Common myeloid progenitor, CD34-positive (primary cell): ENCODE results near the gene ASIC2.

ENCODE experiments used
- CTCF ChIA-PET: fragments of 350-600 bp; sonication (Branson Sonifier 250); formaldehyde crosslinking; loops from one replicate; lab custom pipeline; 2021; ENCODE audit warnings: antibody characterized with exemption; lab: Charles Lee
- POLR2A ChIA-PET: fragments of 350-600 bp; sonication (Branson Sonifier 250); formaldehyde crosslinking; loops from one replicate; lab custom pipeline; 2021; ENCODE audit warnings: antibody characterized with exemption; lab: Charles Lee
- DNase-seq, 3 donors: peaks; one replicate each; pipeline versions ENCODE4 v3.0.0 to v3.0.0-alpha.2; 2013
- H3K27ac ChIP-seq, 2 experiments: 1 replicate in 1 of 2; 2 replicates in 1 of 2; pipeline ENCODE4 v1.7.0; 2013; ENCODE audit warnings: inconsistent platforms in 2 of 2, low read length in 2 of 2, mild to moderate bottlenecking in 2 of 2, low read depth in 1 of 2, moderate library complexity in 1 of 2; ENCODE audit not compliant: severe bottlenecking in 2 of 2, insufficient read depth in 1 of 2, poor library complexity in 1 of 2
- H3K27me3 ChIP-seq, 5 experiments: replicated peaks in 2 of 5; 1 replicate in 3 of 5; 2 replicates in 2 of 5; pipeline versions ENCODE4 v1.6.1 to v1.7.0; 2013; ENCODE audit warnings: low read length in 4 of 5, mild to moderate bottlenecking in 2 of 5, moderate library complexity in 2 of 5, inconsistent platforms in 1 of 5; ENCODE audit not compliant: insufficient read depth in 5 of 5, control insufficient read depth in 4 of 5
- H3K36me3 ChIP-seq, 4 experiments: 1 replicate in 2 of 4; 2 replicates in 2 of 4; pipeline versions ENCODE4 v1.6.1 to v1.7.0; 2013; ENCODE audit warnings: low read length in 3 of 4, control low read depth in 1 of 4, mild to moderate bottlenecking in 1 of 4; ENCODE audit not compliant: control insufficient read depth in 4 of 4, insufficient read depth in 4 of 4
- H3K4me1 ChIP-seq, 4 experiments: 1 replicate in 3 of 4; 2 replicates in 1 of 4; pipeline versions ENCODE4 v1.6.1 to v1.7.1; 2013; ENCODE audit warnings: low read length in 3 of 4, mild to moderate bottlenecking in 3 of 4, control low read depth in 1 of 4, inconsistent platforms in 1 of 4, moderate library complexity in 1 of 4; ENCODE audit not compliant: control insufficient read depth in 4 of 4, insufficient read depth in 4 of 4; ENCODE audit errors: control extremely low read depth in 1 of 4
- H3K4me3 ChIP-seq, 7 experiments: 1 replicate in 4 of 7; 2 replicates in 3 of 7; pipeline versions ENCODE4 v1.5.1 to v1.7.0; 2013; ENCODE audit warnings: mild to moderate bottlenecking in 7 of 7, low read length in 6 of 7, moderate library complexity in 6 of 7, inconsistent platforms in 2 of 7, low read depth in 2 of 7, control low read depth in 1 of 7; ENCODE audit not compliant: insufficient read depth in 4 of 7, control insufficient read depth in 1 of 7; ENCODE audit errors: extremely low read depth in 1 of 7
- H3K9me3 ChIP-seq, 5 experiments: 1 replicate in 4 of 5; 2 replicates in 1 of 5; pipeline versions ENCODE4 v1.6.1 to v1.7.1; 2013; ENCODE audit warnings: low read length in 4 of 5, mild to moderate bottlenecking in 2 of 5, inconsistent platforms in 1 of 5, low read depth in 1 of 5, moderate library complexity in 1 of 5; ENCODE audit not compliant: control insufficient read depth in 4 of 5, insufficient read depth in 2 of 5; ENCODE audit errors: control extremely low read depth in 1 of 5
- WGBS: methylation state at CpG from one replicate; pipeline ENCODE4 v1.1.5; 2013; ENCODE audit not compliant: insufficient coverage; 5-methylcytosine and 5-hydroxymethylcytosine counted together

ASIC2 gene

DNA sequence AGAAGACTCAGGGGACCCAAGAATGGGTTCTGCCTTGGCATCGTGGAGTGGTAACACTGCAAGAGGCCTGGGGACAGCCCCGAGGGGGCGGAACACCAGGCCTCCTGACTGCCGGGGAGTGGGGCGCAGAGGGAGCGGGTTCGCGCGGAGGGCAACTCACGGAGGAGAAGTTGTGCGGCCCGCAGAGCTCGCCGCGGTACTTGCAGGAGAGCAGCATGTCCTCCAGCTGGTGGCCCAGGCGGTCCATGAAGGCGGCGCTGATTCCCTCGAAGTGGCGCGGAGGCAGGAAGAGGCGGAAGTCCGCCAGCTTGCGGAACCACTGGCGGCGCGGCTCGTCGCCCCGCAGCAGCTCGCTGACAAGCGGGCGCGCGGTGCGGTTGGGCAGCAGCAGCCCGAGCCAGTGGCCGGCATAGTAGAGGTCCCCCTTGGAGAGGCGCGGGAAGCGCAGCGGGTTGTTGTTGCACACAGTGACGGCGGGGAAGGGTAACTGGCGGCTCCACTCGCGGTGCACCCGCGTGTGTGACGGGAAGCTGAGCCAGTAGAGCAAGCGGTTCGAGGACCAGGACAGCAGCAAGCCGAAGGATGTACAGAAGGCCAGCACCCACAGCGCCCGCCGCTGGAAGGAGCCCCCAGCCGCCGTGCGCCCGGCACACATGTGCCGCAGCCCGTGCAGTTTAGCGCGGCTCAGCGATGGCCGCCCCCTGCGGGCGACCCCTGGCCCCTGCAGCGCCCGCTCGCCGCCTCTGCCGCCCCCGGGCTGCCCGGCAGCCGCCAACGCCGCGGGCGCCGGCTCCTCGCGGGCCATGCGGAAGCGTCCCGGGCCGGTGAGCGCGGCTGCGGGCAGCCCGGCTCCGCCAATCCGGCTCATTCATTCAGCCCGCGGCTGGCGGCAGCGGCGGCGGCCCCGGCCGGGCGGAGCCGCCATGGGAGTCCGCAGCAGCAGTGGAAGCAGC is 1.6 kb downstream of the ASIC2 start:
- Histone ChIP-seq H3K9me3 (no peaks in the 10 kb centered on the region), H3K36me3 (no peaks in the 10 kb centered on the region), H3K27ac (no peak overlapping the region), H3K4me3 (peak overlapping the region in 6 of 7 experiments; percentile 8 to 67 (median 48)), H3K27me3 (peaks cover 19 to 95% (median 41%) of the 10 kb centered on the region in 5 experiments), H3K4me1 (peaks cover 0 to 23% (median 11%) of the 10 kb centered on the region in 4 experiments)
- CTCF ChIA-PET = no interaction called here
- under 1% methylated on average over 95 of the region's 104 CpGs for WGBS
- DNase-seq = peak; percentile 22 to 67 (median 55)
- POLR2A ChIA-PET = interaction anchor here (0.6 kb wide), 1 partner anchor 535 kb away, joined by 4 read pairs; no protein-coding TSS in a partner anchor

DNA sequence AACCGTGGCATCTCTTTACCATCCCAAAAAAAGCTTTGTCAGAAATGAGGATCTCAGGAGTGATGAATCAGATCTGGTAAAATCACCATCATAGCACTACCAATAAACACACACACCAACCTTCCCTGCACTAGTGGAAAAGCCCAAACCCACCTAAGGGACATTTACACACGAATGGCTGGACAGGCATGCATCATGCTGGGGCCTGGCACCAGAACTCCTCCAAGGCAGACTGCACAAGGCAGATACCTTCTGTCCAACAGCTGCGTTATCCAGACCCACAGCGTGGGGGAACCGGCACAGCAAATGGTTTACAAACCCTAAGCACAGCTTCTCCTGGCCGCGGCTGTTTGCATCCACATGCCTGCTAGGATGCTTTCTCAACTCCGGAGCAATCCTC is 2.8 kb downstream of the ASIC2 start:
- CTCF ChIA-PET = no interaction called here
- no peaks in the 10 kb centered on the region for H3K9me3 ChIP-seq
- H3K36me3 ChIP-seq = no peaks in the 10 kb centered on the region
- no peak overlapping the region for H3K4me3 ChIP-seq
- peaks cover 19 to 87% (median 42%) of the 10 kb centered on the region in 5 experiments for H3K27me3 ChIP-seq
- peaks cover 0 to 23% (median 11%) of the 10 kb centered on the region in 4 experiments for H3K4me1 ChIP-seq
- DNase-seq = no peak
- no peak overlapping the region for H3K27ac ChIP-seq
- POLR2A ChIA-PET = no interaction called here
- WGBS = 84% methylated on average over 6 of the region's 8 CpGs

DNA sequence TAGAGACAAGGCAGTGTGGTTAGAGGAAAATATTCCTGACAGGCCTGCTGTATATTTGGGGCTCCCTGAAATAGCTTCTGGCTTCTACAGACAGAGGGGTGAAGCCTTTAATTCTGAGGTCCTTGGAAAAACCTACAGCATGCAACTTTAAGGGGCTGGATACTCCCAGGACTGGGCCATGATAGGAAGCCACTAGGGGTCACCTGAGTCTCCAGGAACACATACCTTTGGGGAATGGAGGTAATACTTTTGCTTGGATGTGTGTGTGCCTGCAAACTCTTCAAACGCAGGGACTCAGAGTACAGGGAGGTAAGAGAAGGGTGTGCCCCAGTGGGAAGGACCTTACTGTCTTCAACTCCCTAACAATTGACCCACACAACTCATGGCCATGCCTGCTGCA is 4.1 kb downstream of the ASIC2 start:
- peaks cover 0 to 23% (median 11%) of the 10 kb centered on the region in 4 experiments for H3K4me1 ChIP-seq
- no peak overlapping the region for H3K27ac ChIP-seq
- no peak overlapping the region for H3K4me3 ChIP-seq
- H3K9me3 ChIP-seq = no peaks in the 10 kb centered on the region
- ChIA-PET POLR2A (no interaction called here), CTCF (no interaction called here)
- H3K36me3 ChIP-seq = no peaks in the 10 kb centered on the region
- WGBS = no CpG with 5 or more reads among the region's 1 CpG
- DNase-seq = no peak
- peaks cover 12 to 76% (median 37%) of the 10 kb centered on the region in 5 experiments for H3K27me3 ChIP-seq

DNA sequence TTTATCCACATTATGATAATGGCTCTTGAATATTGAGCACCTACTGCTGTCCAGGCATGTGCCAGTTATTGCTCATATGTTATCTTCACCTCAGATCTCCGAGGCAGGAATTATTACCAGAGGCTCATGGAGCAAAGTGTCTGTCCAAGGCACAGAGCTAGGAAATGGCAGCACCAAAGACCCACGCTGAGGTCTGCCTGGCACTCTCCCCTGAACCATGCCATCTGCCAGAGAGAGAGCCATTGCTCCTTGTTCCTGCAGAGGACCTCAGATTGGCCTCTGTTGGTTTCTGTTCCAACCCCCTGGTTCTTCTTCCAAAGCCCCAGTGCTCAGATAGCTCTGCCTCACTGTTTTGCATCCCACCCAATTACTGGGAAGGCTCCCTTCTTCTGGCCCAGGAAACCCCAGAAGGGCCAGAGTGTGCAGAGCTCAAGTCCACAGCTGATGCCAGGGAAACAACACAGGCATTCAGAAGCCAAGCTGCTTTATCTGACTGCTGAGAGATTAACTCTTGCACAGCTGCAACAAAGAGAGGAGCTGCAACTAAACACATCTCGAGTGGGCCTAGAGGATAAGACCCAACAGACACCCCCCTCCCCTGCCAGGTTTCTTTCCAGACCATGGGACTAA is 5.9 kb downstream of the ASIC2 start:
- Histone ChIP-seq H3K36me3 (no peaks in the 10 kb centered on the region), H3K9me3 (no peaks in the 10 kb centered on the region), H3K4me1 (peaks cover 0 to 12% (median 5%) of the 10 kb centered on the region in 4 experiments), H3K27ac (no peak overlapping the region), H3K4me3 (no peak overlapping the region), H3K27me3 (peaks cover 9 to 58% (median 32%) of the 10 kb centered on the region in 5 experiments)
- no peak for DNase-seq
- POLR2A ChIA-PET = no interaction called here
- CTCF ChIA-PET = no interaction called here
- 88% methylated on average over 2 of the region's 3 CpGs for WGBS

DNA sequence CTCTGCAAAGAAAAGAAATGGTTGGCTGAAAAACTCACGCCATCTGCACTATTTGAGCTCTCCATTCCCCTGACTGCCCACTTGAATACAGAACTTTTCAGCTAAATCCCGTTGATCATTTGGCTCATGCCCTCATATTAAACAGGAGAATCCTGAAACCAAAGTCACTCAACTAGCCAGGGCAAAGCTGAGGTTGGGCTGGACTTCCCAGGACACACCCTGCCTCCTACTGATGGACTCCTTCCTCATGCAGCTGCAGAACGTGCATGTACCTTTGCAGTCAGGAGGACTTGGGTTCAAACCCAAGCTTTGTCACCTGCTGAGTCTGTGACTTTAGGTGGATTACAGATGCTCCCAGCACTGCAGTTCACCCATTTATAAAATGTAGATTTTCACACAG is 7.7 kb downstream of the ASIC2 start:
- no peaks in the 10 kb centered on the region for H3K36me3 ChIP-seq
- no peak overlapping the region for H3K4me3 ChIP-seq
- DNase-seq = no peak
- H3K27ac ChIP-seq = no peak overlapping the region
- H3K27me3 ChIP-seq = peaks cover 5 to 46% (median 23%) of the 10 kb centered on the region in 5 experiments
- CTCF ChIA-PET = no interaction called here
- POLR2A ChIA-PET = no interaction called here
- 94% methylated on average over 3 of the region's 3 CpGs for WGBS
- H3K4me1 ChIP-seq = no peaks in the 10 kb centered on the region
- H3K9me3 ChIP-seq = no peaks in the 10 kb centered on the region

DNA sequence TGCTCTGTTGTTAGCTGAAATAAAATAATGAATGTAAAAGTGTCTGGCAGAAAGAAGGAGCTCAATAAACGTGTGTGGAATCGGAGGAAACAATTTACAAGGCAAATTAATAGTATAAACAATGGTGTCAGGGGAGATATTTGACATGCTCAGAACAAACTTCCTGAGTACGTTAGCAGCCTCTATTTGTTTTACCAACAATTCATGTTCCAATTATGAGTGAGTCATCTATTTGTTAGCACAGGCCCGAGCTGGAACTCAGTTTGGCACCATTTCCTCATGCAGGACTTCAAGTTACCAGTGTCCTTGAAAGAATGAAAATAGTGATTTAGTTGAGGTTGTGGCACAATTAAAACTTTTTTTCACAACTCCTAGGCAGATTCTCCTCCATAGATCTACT is 9.1 kb downstream of the ASIC2 start:
- no peaks in the 10 kb centered on the region for H3K4me1 ChIP-seq
- H3K36me3 ChIP-seq = no peaks in the 10 kb centered on the region
- no peaks in the 10 kb centered on the region for H3K9me3 ChIP-seq
- no peak overlapping the region for H3K4me3 ChIP-seq
- peaks cover 4 to 37% (median 19%) of the 10 kb centered on the region in 5 experiments for H3K27me3 ChIP-seq
- no peak for DNase-seq
- WGBS = 64% methylated on average over 4 of the region's 4 CpGs
- ChIA-PET POLR2A (interaction anchor here (0.6 kb wide), 1 partner anchor 870 kb away, joined by 3 read pairs; no protein-coding TSS in a partner anchor), CTCF (no interaction called here)
- H3K27ac ChIP-seq = no peak overlapping the region
